CD8-positive, alpha-beta memory T cell (primary cell): ENCODE measurements around the gene DNM3. TPM values are rescaled to one million over a fixed set of nuclear protein-coding genes. Genes with fewer than 3 reads are reported as not detected.

Experiments used
- CTCF ChIA-PET: fragments of 350-600 bp; sonication (Branson Sonifier 250); formaldehyde crosslinking; loops from one replicate; lab custom pipeline; 2021; ENCODE audit warnings: antibody characterized with exemption; lab: Charles Lee
- POLR2A ChIA-PET: fragments of 350-600 bp; sonication (Branson Sonifier 250); formaldehyde crosslinking; loops from one replicate; lab custom pipeline; 2021; ENCODE audit warnings: antibody characterized with exemption; lab: Charles Lee
- DNase-seq, 5 donors: peaks; one replicate each; pipeline versions ENCODE4 v3.0.0 to v3.0.0-alpha.2; 2020 to 2022; ENCODE audit warnings: mixed read lengths in 1 of 5
- H3K27ac ChIP-seq: one replicate; pipeline ENCODE4 v1.7.0; 2013; ENCODE audit warnings: low read depth, mild to moderate bottlenecking, low read length, moderate library complexity
- H3K27me3 ChIP-seq: 2 replicates; pipeline ENCODE4 v1.7.0; 2013; ENCODE audit warnings: low read length, mild to moderate bottlenecking; ENCODE audit not compliant: insufficient read depth, poor library complexity, severe bottlenecking
- H3K36me3 ChIP-seq: 2 replicates; pipeline ENCODE4 v1.7.0; 2013; ENCODE audit warnings: mild to moderate bottlenecking, low read length, moderate library complexity; ENCODE audit not compliant: insufficient read depth
- H3K4me1 ChIP-seq: 2 replicates; pipeline ENCODE4 v1.7.0; 2013; ENCODE audit warnings: mild to moderate bottlenecking, low read length, moderate library complexity; ENCODE audit not compliant: insufficient read depth
- H3K4me3 ChIP-seq: 2 replicates; pipeline ENCODE4 v1.7.0; 2013; ENCODE audit warnings: mild to moderate bottlenecking, low read length
- H3K9me3 ChIP-seq: 2 replicates; pipeline ENCODE4 v1.7.0; 2013; ENCODE audit warnings: mild to moderate bottlenecking, low read length
- H3K27ac Mint-ChIP-seq, 8 donors: one replicate each; pipeline ENCODE4 v1.8.0; 2020 to 2021; ENCODE audit warnings: mixed read lengths in 8 of 8, mild to moderate bottlenecking in 6 of 8, inconsistent platforms in 3 of 8, moderate library complexity in 3 of 8
- H3K27me3 Mint-ChIP-seq, 2 donors: one replicate each; pipeline ENCODE4 v1.8.0; 2020 to 2021; ENCODE audit warnings: mixed read lengths in 2 of 2, mild to moderate bottlenecking in 1 of 2, moderate library complexity in 1 of 2
- H3K36me3 Mint-ChIP-seq, 3 donors: one replicate each; pipeline ENCODE4 v1.8.0; 2020 to 2021; ENCODE audit warnings: mixed read lengths in 3 of 3, inconsistent platforms in 1 of 3, mild to moderate bottlenecking in 1 of 3
- H3K4me1 Mint-ChIP-seq, 3 donors: one replicate each; pipeline ENCODE4 v1.8.0; 2020 to 2021; ENCODE audit warnings: mixed read lengths in 3 of 3, inconsistent platforms in 1 of 3, mild to moderate bottlenecking in 1 of 3
- H3K4me3 Mint-ChIP-seq, 7 donors: one replicate each; pipeline ENCODE4 v1.8.0; 2020 to 2021; ENCODE audit warnings: mixed read lengths in 7 of 7, mild to moderate bottlenecking in 6 of 7, moderate library complexity in 4 of 7, inconsistent platforms in 2 of 7
- H3K9me3 Mint-ChIP-seq, 5 donors: one replicate each; pipeline ENCODE4 v1.8.0; 2020 to 2022; ENCODE audit warnings: mixed read lengths in 5 of 5, mild to moderate bottlenecking in 3 of 5, moderate library complexity in 2 of 5, inconsistent platforms in 1 of 5
- polyA plus RNA-seq: library from polyadenylated mRNA; unstranded; fragments of 300-500 nt; fragmentation: Illumina TruSeq; gene quantifications from one replicate; pipeline ENCODE4 v1.2.3, GENCODE V29; 2021
- total RNA-seq, 2 experiments: library from RNA; stranded (reverse); gene quantifications; one replicate each; pipeline ENCODE4 v1.2.3, GENCODE V29; 2021

Gene DNM3
- total and polyA plus RNA-seq, 3 experiments from 2014 or later = 0.29 to 0.64 (median 0.59) TPM

DNA sequence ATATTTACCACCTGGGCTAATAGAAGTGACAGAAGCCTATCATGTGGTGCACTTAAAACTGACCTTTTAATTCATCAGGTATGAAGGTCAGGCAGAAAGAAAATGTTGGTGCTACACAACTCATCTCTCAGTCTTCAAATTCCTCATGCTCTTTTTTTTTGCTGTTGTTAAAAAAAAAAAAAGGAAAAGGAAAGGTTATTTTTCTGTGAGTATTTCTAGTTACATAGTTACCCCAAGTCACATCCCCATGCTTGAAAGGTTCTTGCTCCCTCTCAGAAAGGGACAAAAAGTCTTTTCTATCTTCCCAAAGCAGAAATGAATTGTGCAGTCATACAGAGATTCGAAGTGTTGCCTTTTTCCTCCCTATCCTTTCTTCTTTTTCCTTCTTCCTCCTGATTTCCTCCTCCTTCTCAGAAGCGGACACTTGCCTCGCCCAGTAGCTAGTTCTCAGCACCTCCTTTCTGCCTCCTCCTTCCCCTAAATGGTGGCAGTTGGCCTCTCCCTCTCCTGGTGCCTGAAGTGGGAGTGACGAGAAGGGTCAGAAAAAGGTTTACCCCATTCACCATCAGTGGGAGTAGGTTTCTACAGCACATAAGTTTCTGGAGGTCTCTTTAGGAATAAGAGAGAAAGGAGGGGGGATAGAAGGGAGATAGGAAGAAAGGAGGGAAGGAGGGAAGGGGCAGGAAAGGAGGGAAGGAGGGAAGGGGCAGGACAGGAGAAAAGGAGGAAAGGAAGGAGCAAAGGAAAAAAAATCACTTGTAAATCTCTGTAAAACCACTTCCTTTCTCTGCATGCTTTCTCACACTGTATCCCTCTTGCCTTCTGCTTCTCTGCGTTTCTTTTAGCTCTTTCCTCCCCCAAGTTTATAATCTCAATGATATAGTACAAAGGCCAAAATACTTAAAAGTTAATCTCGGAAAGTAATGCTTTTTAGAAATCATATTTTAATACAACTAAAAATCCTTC lies 558.7 kb downstream of the DNM3 start:
- Histone ChIP-seq H3K4me1 (peaks cover 35% of the 10 kb centered on the region), H3K27ac (no peak overlapping the region), H3K9me3 (no peaks in the 10 kb centered on the region), H3K27me3 (no peaks in the 10 kb centered on the region), H3K36me3 (no peaks in the 10 kb centered on the region), H3K4me3 (no peak overlapping the region)
- no peaks in the 10 kb centered on the region for H3K36me3 Mint-ChIP-seq
- no peaks in the 10 kb centered on the region for H3K27me3 Mint-ChIP-seq
- no peak for DNase-seq
- peak overlapping the region in 5 of 8 donors; percentile 1 to 72 (median 29) for H3K27ac Mint-ChIP-seq
- no peaks in the 10 kb centered on the region for H3K9me3 Mint-ChIP-seq
- ChIA-PET POLR2A (interaction anchor here (1.0 to 1.2 kb wide), 2 partner anchors 23 to 219 kb away, joined by 3 to 4 read pairs; no protein-coding TSS in a partner anchor), CTCF (interaction anchor here (0.7 to 1.9 kb wide), 15 partner anchors 16 to 412 kb away, joined by 3 to 12 read pairs (median 3); partner anchors contain the start of gene PIGC)
- peak overlapping the region in 4 of 7 donors; percentile 51 to 82 (median 64) for H3K4me3 Mint-ChIP-seq
- H3K4me1 Mint-ChIP-seq = peaks cover 45 to 71% (median 57%) of the 10 kb centered on the region in 3 donors

- H3K9me3 Mint-ChIP-seq = no peaks in the 10 kb centered on the region
- no peaks in the 10 kb centered on the region for H3K27me3 Mint-ChIP-seq
- H3K27ac Mint-ChIP-seq = peak overlapping the region in 1 of 8 donors; percentile 19
- CTCF ChIA-PET = interaction anchor here (1.9 kb wide), 2 partner anchors 16 to 398 kb away, joined by 4 to 12 read pairs; no protein-coding TSS in a partner anchor
- peaks cover 45 to 65% (median 56%) of the 10 kb centered on the region in 3 donors for H3K4me1 Mint-ChIP-seq
- Histone ChIP-seq H3K9me3 (no peaks in the 10 kb centered on the region), H3K27ac (no peak overlapping the region), H3K27me3 (no peaks in the 10 kb centered on the region), H3K4me1 (peaks cover 28% of the 10 kb centered on the region), H3K36me3 (no peaks in the 10 kb centered on the region), H3K4me3 (no peak overlapping the region)
- DNase-seq = no peak
- H3K4me3 Mint-ChIP-seq = peak overlapping the region in 1 of 7 donors; percentile 38
- POLR2A ChIA-PET = no interaction called here
- no peaks in the 10 kb centered on the region for H3K36me3 Mint-ChIP-seq
Measured at GRCh38 chr1:172400722-172401105, 559.4 kb downstream of the DNM3 start.

- no peaks in the 10 kb centered on the region for H3K36me3 Mint-ChIP-seq
- ChIA-PET CTCF (no interaction called here), POLR2A (no interaction called here)
- no peak for DNase-seq
- H3K27me3 Mint-ChIP-seq = no peaks in the 10 kb centered on the region
- no peaks in the 10 kb centered on the region for H3K9me3 ChIP-seq
- H3K4me3 ChIP-seq = no peak overlapping the region
- peaks cover 45 to 59% (median 56%) of the 10 kb centered on the region in 3 donors for H3K4me1 Mint-ChIP-seq
- no peak overlapping the region for H3K27ac ChIP-seq
- no peaks in the 10 kb centered on the region for H3K36me3 ChIP-seq
- H3K4me1 ChIP-seq = peaks cover 28% of the 10 kb centered on the region
- H3K27ac Mint-ChIP-seq = no peak overlapping the region
- no peak overlapping the region for H3K4me3 Mint-ChIP-seq
- no peaks in the 10 kb centered on the region for H3K27me3 ChIP-seq
- no peaks in the 10 kb centered on the region for H3K9me3 Mint-ChIP-seq
Measured at GRCh38 chr1:172401477-172401876, 560.2 kb downstream of the DNM3 start.

GRCh38 chr1:172401892-172402291 lies 560.6 kb downstream of the DNM3 start:
- ChIA-PET POLR2A (no interaction called here), CTCF (no interaction called here)

DNA sequence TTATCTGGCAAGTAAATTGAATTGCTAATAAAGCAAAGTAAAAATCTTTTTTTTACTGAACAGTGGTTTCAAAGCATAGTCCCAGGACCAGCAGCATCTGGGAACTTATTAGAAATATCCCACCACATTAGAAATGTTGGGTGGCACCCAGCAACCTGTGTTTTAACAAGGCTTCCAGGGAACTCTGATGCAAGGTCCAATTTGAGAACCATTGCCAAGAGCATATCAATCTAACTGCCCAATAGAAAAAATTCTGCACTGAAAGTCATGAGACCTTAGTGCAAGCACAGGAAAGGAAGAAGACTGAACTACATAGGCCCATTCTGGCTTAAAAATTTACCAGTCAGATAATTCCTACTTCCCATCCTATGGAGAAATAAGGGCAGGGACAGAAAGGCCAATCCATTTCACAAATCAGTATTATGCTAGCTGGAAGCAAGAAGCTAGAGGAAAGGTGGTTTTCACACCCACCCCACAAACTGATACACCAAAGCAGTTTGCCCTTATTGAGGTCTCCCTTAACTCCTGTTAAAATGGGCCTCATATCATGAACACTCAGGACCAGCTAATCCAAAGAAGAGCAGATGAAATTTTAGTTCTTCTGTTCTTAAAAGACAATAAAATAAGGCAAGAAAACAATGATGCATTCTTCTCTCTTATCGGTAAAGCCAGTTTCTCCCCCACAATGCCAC lies 561.7 kb downstream of the DNM3 start:
- CTCF ChIA-PET = interaction anchor here (0.9 to 1.5 kb wide), 2 partner anchors 276 to 401 kb away, joined by 3 to 4 read pairs; no protein-coding TSS in a partner anchor
- POLR2A ChIA-PET = interaction anchor here (0.6 kb wide), 1 partner anchor 185 kb away, joined by 3 read pairs; no protein-coding TSS in a partner anchor
- H3K27me3 ChIP-seq = no peaks in the 10 kb centered on the region

More at GRCh38 chr1:172401892-172402291, 560.6 kb downstream of the DNM3 start:
- H3K4me3 ChIP-seq = no peak overlapping the region
- peaks cover 45 to 59% (median 56%) of the 10 kb centered on the region in 3 donors for H3K4me1 Mint-ChIP-seq
- DNase-seq = no peak
- no peaks in the 10 kb centered on the region for H3K9me3 Mint-ChIP-seq
- H3K4me1 ChIP-seq = peaks cover 28% of the 10 kb centered on the region
- H3K4me3 Mint-ChIP-seq = no peak overlapping the region
- H3K27ac ChIP-seq = no peak overlapping the region
- H3K27ac Mint-ChIP-seq = no peak overlapping the region
- no peaks in the 10 kb centered on the region for H3K36me3 ChIP-seq
- H3K9me3 ChIP-seq = no peaks in the 10 kb centered on the region
- H3K36me3 Mint-ChIP-seq = no peaks in the 10 kb centered on the region
- H3K27me3 ChIP-seq = no peaks in the 10 kb centered on the region
- no peaks in the 10 kb centered on the region for H3K27me3 Mint-ChIP-seq

GRCh38 chr1:172404121-172404520 lies 562.8 kb downstream of the DNM3 start:
- Histone ChIP-seq H3K36me3 (no peaks in the 10 kb centered on the region), H3K9me3 (no peaks in the 10 kb centered on the region), H3K27me3 (no peaks in the 10 kb centered on the region), H3K4me3 (no peak overlapping the region), H3K4me1 (peaks cover 24% of the 10 kb centered on the region), H3K27ac (no peak overlapping the region)
- Mint-ChIP-seq H3K4me3 (no peak overlapping the region), H3K4me1 (peaks cover 31 to 38% (median 33%) of the 10 kb centered on the region in 3 donors), H3K9me3 (no peaks in the 10 kb centered on the region), H3K27ac (no peak overlapping the region), H3K27me3 (no peaks in the 10 kb centered on the region), H3K36me3 (peaks cover 0 to 2% (median 0%) of the 10 kb centered on the region in 3 donors)
- CTCF ChIA-PET = interaction anchor here (0.9 to 1.5 kb wide), 4 partner anchors 278 to 603 kb away, joined by 3 to 4 read pairs (median 3); no protein-coding TSS in a partner anchor
- POLR2A ChIA-PET = no interaction called here
- no peak for DNase-seq

More for the DNA sequence above, 561.7 kb downstream of the DNM3 start:
- H3K4me1 Mint-ChIP-seq = peaks cover 41 to 49% (median 44%) of the 10 kb centered on the region in 3 donors
- peaks cover 28% of the 10 kb centered on the region for H3K4me1 ChIP-seq
- no peaks in the 10 kb centered on the region for H3K9me3 Mint-ChIP-seq
- H3K4me3 ChIP-seq = no peak overlapping the region
- peak overlapping the region in 1 of 7 donors; percentile 39 for H3K4me3 Mint-ChIP-seq
- DNase-seq = peak in 1 of 5 donors; percentile 7
- H3K27me3 Mint-ChIP-seq = no peaks in the 10 kb centered on the region
- no peaks in the 10 kb centered on the region for H3K36me3 Mint-ChIP-seq
- H3K36me3 ChIP-seq = no peaks in the 10 kb centered on the region
- H3K9me3 ChIP-seq = no peaks in the 10 kb centered on the region
- H3K27ac ChIP-seq = no peak overlapping the region
- H3K27ac Mint-ChIP-seq = peak overlapping the region in 1 of 8 donors; percentile 1

DNA sequence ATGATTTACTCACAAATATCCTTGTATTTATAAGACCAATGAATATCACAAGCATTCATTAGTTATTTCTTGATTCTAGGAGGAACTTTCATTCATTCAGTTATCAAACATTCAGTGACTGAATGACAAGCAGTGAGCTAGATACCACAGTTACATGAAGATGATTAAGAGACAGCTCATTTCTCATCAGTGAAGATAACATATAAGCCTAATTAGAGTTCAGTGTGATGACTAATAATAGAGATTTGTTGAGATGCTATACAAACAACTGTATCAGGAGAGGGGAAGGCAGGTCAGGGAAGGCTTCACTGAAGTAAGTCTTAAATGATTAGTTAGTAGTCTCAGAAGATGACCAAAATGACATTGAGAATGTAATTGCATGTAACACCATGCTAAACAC lies 564.6 kb downstream of the DNM3 start:
- H3K4me3 Mint-ChIP-seq = no peak overlapping the region
- no peaks in the 10 kb centered on the region for H3K27me3 Mint-ChIP-seq
- DNase-seq = no peak
- Histone ChIP-seq H3K4me3 (no peak overlapping the region), H3K27ac (no peak overlapping the region), H3K4me1 (peaks cover 7% of the 10 kb centered on the region), H3K9me3 (no peaks in the 10 kb centered on the region), H3K27me3 (no peaks in the 10 kb centered on the region), H3K36me3 (no peaks in the 10 kb centered on the region)
- POLR2A ChIA-PET = no interaction called here
- no peaks in the 10 kb centered on the region for H3K9me3 Mint-ChIP-seq
- peaks cover 0 to 3% (median 2%) of the 10 kb centered on the region in 3 donors for H3K36me3 Mint-ChIP-seq
- peaks cover 13 to 20% (median 16%) of the 10 kb centered on the region in 3 donors for H3K4me1 Mint-ChIP-seq
- CTCF ChIA-PET = interaction anchor here (0.9 kb wide), 2 partner anchors 11 to 316 kb away, joined by 4 to 5 read pairs; no protein-coding TSS in a partner anchor
- H3K27ac Mint-ChIP-seq = no peak overlapping the region
